ENCODE results near the gene SLC5A2. TPM values are rescaled to one million over a fixed set of nuclear protein-coding genes. Genes with fewer than 3 reads are reported as not detected.

The SLC5A2 gene
- total and polyA plus RNA-seq, 2 of the 13 experiments (the other 11 are each of a cell fraction or from before 2014, with no cell fraction given), result 0.24 to 0.97 TPM

GRCh38 chr16:31458073-31458843, 24.7 kb upstream of the SLC5A2 start (continued):
- TF ChIP-seq ZBTB40 (IDR thresholded peaks at IDR 0.05) (no peak), ZBTB40 (CRISPR knock-in tag; IDR thresholded peaks at IDR 0.05) (peak; percentile 83), ZNF7 (CRISPR knock-in tag; IDR thresholded peaks at IDR 0.05) (no peak), ZNF574 (CRISPR knock-in tag; IDR thresholded peaks at IDR 0.05) (peak; percentile 82), SRSF4 (IDR thresholded peaks at IDR 0.05; ENCODE audit: low read depth, low read length, poor library complexity, severe bottlenecking) (no peak), AGO1 (IDR thresholded peaks at IDR 0.05; ENCODE audit: low read depth, low read length, poor library complexity, severe bottlenecking) (peak; percentile 4), ZNF777 (CRISPR knock-in tag; IDR thresholded peaks at IDR 0.05) (no peak; the same call in 1 of the 2 replicates), MZF1 (CRISPR knock-in tag; IDR thresholded peaks at IDR 0.05; ENCODE audit: borderline replicate concordance) (no peak; the same call in 1 of the 2 replicates), ZNF546 (CRISPR knock-in tag; conservative IDR thresholded peaks at IDR 0.05) (no peak), ZNF496 (CRISPR knock-in tag; IDR thresholded peaks at IDR 0.05; ENCODE audit: insufficient replicate concordance) (no peak), JDP2 (CRISPR knock-in tag; IDR thresholded peaks at IDR 0.05; ENCODE audit: borderline replicate concordance) (no peak), IRX3 (CRISPR knock-in tag; IDR thresholded peaks at IDR 0.05; ENCODE audit: borderline replicate concordance, low read depth) (peak; percentile 85; the same call in 1 of the 2 replicates), ZNF724P (CRISPR knock-in tag; IDR thresholded peaks at IDR 0.05; ENCODE audit: borderline replicate concordance) (no peak)
